Keratinocyte (primary cell): ENCODE results near the gene EBF4.

Experiments
- CTCF ChIP-seq, 3 experiments: IDR thresholded peaks in 1 of 3; conservative IDR thresholded peaks in 1 of 3; optimal IDR thresholded peaks in 1 of 3; 2 replicates in 2 of 3; 3 replicates in 1 of 3; pipeline versions ENCODE3 to v1.5.1; 2011; ENCODE audit warnings: low read length in 3 of 3, mild to moderate bottlenecking in 3 of 3, moderate library complexity in 2 of 3, control low read depth in 1 of 3, inconsistent platforms in 1 of 3; ENCODE audit not compliant: insufficient read depth in 2 of 3; ENCODE audit errors: extremely low read depth in 1 of 3
- EZH2 ChIP-seq: IDR thresholded peaks from one replicate; pipeline ENCODE4 v1.6.1; 2012; ENCODE audit warnings: inconsistent platforms, mild to moderate bottlenecking, low read length, moderate library complexity

- no peak for TF ChIP-seq EZH2
- no peak for TF ChIP-seq CTCF (optimal IDR thresholded peaks at IDR 0.05 in 1 of 3, IDR thresholded peaks at IDR 0.05 in 1 of 3, conservative IDR thresholded peaks at IDR 0.05 in 1 of 3; ENCODE audit: extremely low read depth in 1 of 3, insufficient read depth in 2 of 3, low read length in 3 of 3)
Observed at GRCh38 chr20:2806351-2806701, 113.7 kb downstream of the EBF4 start.
